KMS-11 (cell line): ENCODE data around the gene SCAF8.

ENCODE experiments used
- H2AFZ ChIP-seq: fragments of 200-600 bp; sonication (generic); 2 replicates; pipeline ENCODE4 v1.6.1; 2016; ENCODE audit warnings: antibody characterized with exemption, mixed run types, low read depth
- H3K27ac ChIP-seq: fragments of 200-600 bp; sonication (generic); 2 replicates; pipeline ENCODE4 v1.6.1; 2016; ENCODE audit warnings: mild to moderate bottlenecking, mixed run types
- H3K27me3 ChIP-seq: fragments of 200-600 bp; sonication (generic); 2 replicates; pipeline ENCODE4 v1.6.1; 2017; ENCODE audit warnings: mild to moderate bottlenecking, low read depth, mixed run types, moderate library complexity; ENCODE audit not compliant: insufficient read depth
- H3K36me3 ChIP-seq: fragments of 200-600 bp; sonication (generic); 2 replicates; pipeline ENCODE4 v1.6.1; 2017; ENCODE audit warnings: mild to moderate bottlenecking, mixed run types; ENCODE audit not compliant: insufficient read depth
- H3K4me1 ChIP-seq: fragments of 200-600 bp; sonication (generic); 2 replicates; pipeline ENCODE4 v1.6.1; 2016; ENCODE audit warnings: mild to moderate bottlenecking, low read depth, mixed run types; ENCODE audit not compliant: poor library complexity, severe bottlenecking
- H3K4me2 ChIP-seq: fragments of 200-600 bp; sonication (generic); 2 replicates; pipeline ENCODE4 v1.7.0; 2016; ENCODE audit warnings: mild to moderate bottlenecking, mixed run types
- H3K4me3 ChIP-seq: fragments of 200-600 bp; sonication (generic); IDR thresholded peaks from 2 replicates; pipeline ENCODE4 v1.6.1; 2017; ENCODE audit warnings: low read depth, low read length, mixed read lengths; ENCODE audit not compliant: insufficient read depth
- H3K79me2 ChIP-seq: fragments of 200-600 bp; sonication (generic); 2 replicates; pipeline ENCODE4 v1.6.1; 2016; ENCODE audit warnings: low read depth, mixed run types; ENCODE audit not compliant: insufficient read depth
- H3K9ac ChIP-seq: fragments of 200-600 bp; sonication (generic); 2 replicates; pipeline ENCODE4 v1.6.1; 2016; ENCODE audit warnings: mild to moderate bottlenecking, mixed run types
- H4K20me1 ChIP-seq: fragments of 200-600 bp; sonication (generic); 2 replicates; pipeline ENCODE4 v1.6.1; 2016; ENCODE audit warnings: mild to moderate bottlenecking, mixed run types; ENCODE audit not compliant: insufficient read depth
- TF ChIP-seq, protein P1 (sequence below): fragments of 200-600 bp; sonication (generic); conservative IDR thresholded peaks from 2 replicates; pipeline ENCODE4 v1.6.1; 2017; ENCODE audit warnings: low read depth, mild to moderate bottlenecking, antibody characterized with exemption, low read length, moderate library complexity, mixed read lengths

Gene SCAF8

DNA sequence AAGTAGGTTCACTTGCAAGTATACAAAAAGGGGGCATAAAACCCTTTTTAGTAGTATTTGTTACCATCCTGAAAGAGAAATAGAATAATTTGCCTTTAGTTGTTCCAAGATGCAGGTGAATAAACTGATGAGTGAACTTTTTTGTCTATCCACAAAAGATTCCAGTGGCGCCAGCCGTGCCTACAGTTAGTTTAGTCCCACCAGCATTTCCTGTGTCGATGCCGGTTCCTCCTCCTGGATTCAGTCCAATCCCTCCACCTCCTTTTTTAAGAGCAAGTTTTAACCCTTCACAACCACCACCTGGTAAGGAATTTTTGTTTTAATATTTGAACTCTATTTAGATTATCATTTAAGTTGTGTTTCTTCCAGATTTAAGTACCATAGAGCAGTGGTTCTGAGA lies 90.9 kb downstream of the SCAF8 start:
- TF ChIP-seq, protein P1, sequence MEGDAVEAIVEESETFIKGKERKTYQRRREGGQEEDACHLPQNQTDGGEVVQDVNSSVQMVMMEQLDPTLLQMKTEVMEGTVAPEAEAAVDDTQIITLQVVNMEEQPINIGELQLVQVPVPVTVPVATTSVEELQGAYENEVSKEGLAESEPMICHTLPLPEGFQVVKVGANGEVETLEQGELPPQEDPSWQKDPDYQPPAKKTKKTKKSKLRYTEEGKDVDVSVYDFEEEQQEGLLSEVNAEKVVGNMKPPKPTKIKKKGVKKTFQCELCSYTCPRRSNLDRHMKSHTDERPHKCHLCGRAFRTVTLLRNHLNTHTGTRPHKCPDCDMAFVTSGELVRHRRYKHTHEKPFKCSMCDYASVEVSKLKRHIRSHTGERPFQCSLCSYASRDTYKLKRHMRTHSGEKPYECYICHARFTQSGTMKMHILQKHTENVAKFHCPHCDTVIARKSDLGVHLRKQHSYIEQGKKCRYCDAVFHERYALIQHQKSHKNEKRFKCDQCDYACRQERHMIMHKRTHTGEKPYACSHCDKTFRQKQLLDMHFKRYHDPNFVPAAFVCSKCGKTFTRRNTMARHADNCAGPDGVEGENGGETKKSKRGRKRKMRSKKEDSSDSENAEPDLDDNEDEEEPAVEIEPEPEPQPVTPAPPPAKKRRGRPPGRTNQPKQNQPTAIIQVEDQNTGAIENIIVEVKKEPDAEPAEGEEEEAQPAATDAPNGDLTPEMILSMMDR: no peak
- Histone ChIP-seq H3K4me1 (no peaks in the 10 kb centered on the region), H3K79me2 (no peaks in the 10 kb centered on the region), H3K4me2 (no peak overlapping the region), H2AFZ (no peak overlapping the region), H3K27me3 (no peaks in the 10 kb centered on the region), H3K9ac (no peak overlapping the region), H3K27ac (no peak overlapping the region), H3K4me3 (no peak overlapping the region), H3K36me3 (peaks cover 10% of the 10 kb centered on the region), H4K20me1 (0 out of 2 replicates have a peak, but pooled peaks cover 1% of the 10 kb centered on the region)

DNA sequence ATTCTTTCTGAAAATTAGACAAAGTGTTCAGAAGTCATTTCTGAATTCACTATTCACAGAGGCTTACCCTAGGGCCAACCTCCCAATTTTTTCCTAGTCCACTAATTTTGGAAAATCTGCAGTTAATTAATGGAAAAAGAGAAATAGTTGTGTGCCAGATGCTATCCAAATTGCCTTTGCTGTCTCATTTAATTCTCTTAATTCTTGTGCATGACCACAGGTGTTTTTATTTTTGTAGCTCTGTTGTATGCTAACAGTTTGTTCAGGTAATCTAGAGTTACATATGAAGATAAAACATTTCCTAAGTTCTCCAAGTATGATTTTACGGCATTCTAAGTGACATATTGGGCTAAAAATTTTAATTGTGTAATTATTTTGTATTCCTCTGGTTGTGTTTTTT lies 96.8 kb downstream of the SCAF8 start:
- no peak overlapping the region for H3K27ac ChIP-seq
- H3K4me2 ChIP-seq: no peak overlapping the region
- H3K27me3 ChIP-seq: no peaks in the 10 kb centered on the region
- peaks cover 3% of the 10 kb centered on the region for H3K36me3 ChIP-seq
- H2AFZ ChIP-seq: no peak overlapping the region
- H4K20me1 ChIP-seq: no peaks in the 10 kb centered on the region
- H3K4me1 ChIP-seq: no peaks in the 10 kb centered on the region
- TF ChIP-seq, protein P1: no peak
- H3K9ac ChIP-seq: no peak overlapping the region
- no peak overlapping the region for H3K4me3 ChIP-seq
- H3K79me2 ChIP-seq: no peaks in the 10 kb centered on the region

DNA sequence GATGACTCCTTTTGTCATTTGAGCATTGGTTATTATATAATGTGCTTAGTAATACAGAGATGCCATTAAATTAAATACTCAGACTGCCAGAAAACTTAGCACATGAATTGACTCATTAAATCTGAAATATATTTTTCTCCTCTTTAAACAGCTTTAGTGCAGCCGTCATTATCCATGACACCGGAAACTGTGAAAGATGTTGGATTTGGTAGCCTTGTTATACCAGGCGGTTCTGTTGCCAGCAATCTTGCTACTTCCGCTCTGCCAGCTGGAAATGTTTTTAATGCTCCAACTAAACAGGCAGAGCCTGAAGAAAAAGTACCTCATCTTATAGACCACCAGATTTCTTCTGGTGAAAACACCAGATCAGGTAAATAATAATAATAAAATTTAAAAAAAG lies 97.6 kb downstream of the SCAF8 start:
- Histone ChIP-seq H3K4me3 (no peak overlapping the region), H4K20me1 (peaks cover 4% of the 10 kb centered on the region; the same call in 1 of the 2 replicates), H3K4me1 (no peaks in the 10 kb centered on the region), H3K27me3 (no peaks in the 10 kb centered on the region), H3K9ac (no peak overlapping the region), H3K79me2 (no peaks in the 10 kb centered on the region), H2AFZ (no peak overlapping the region), H3K4me2 (no peak overlapping the region), H3K27ac (no peak overlapping the region), H3K36me3 (peaks cover 3% of the 10 kb centered on the region)
- TF ChIP-seq, protein P1: no peak

DNA sequence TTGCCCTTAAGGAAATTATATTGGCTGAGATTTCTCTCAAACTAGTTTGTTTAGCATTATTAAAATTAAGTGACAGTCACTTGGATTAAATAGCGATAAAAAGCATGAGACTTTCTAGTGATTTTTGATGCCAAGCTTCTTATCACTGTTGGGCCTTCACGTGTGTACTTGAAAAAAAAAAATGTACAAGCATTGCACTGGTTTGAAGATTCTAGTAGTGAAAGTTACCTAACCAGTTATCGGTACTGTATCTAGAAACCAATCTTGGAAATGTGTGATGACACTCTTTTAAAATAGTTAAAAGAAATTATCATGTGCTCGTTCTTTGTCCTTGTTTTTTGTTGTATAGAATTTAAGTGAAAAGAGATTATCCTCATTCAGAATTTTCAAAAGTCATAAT lies 102.1 kb downstream of the SCAF8 start:
- no peak overlapping the region for H3K27ac ChIP-seq

More for the DNA sequence above, 102.1 kb downstream of the SCAF8 start:
- Histone ChIP-seq H4K20me1 (peaks cover 6% of the 10 kb centered on the region; the same call in 1 of the 2 replicates), H3K36me3 (no peaks in the 10 kb centered on the region; the same call in 1 of the 2 replicates), H3K4me3 (no peak overlapping the region), H3K4me1 (no peaks in the 10 kb centered on the region), H3K4me2 (no peak overlapping the region), H2AFZ (no peak overlapping the region), H3K9ac (no peak overlapping the region), H3K79me2 (no peaks in the 10 kb centered on the region; the same call in 1 of the 2 replicates), H3K27me3 (no peaks in the 10 kb centered on the region)
- TF ChIP-seq, protein P1: no peak
